Spinal cord (tissue), 10 donors: ENCODE results near the gene FLRT1. TPM values are rescaled to one million over a fixed set of nuclear protein-coding genes. Genes with fewer than 3 reads are reported as not detected.

Experiments used
- DNase-seq, 6 donors: peaks; one replicate each; pipeline versions ENCODE4 v3.0.0 to v3.0.0-alpha.2; 2013 to 2015; ENCODE audit warnings: low spot score in 6 of 6, low read depth in 4 of 6
- H3K27ac ChIP-seq: one replicate; pipeline ENCODE4 v1.5.1; 2013; ENCODE audit warnings: low read depth, low read length, control low read depth
- H3K27me3 ChIP-seq: one replicate; pipeline ENCODE4 v1.6.1; 2013; ENCODE audit warnings: low read length; ENCODE audit not compliant: control insufficient read depth, insufficient read depth
- H3K36me3 ChIP-seq: one replicate; pipeline ENCODE4 v1.6.1; 2013; ENCODE audit warnings: low read length; ENCODE audit not compliant: control insufficient read depth, insufficient read depth
- H3K4me1 ChIP-seq: one replicate; pipeline ENCODE4 v1.6.1; 2013; ENCODE audit warnings: low read length; ENCODE audit not compliant: control insufficient read depth, insufficient read depth
- H3K4me3 ChIP-seq: one replicate; pipeline ENCODE4 v1.5.1; 2013; ENCODE audit warnings: low read depth, low read length, control low read depth
- H3K9me3 ChIP-seq: one replicate; pipeline ENCODE4 v1.6.1; 2013; ENCODE audit warnings: low read length; ENCODE audit not compliant: control insufficient read depth, insufficient read depth
- WGBS: methylation state at CpG from one replicate; pipeline ENCODE4 v1.1.5; 2013; ENCODE audit warnings: missing lambda C conversion rate; ENCODE audit not compliant: insufficient coverage; 5-methylcytosine and 5-hydroxymethylcytosine counted together
- polyA plus RNA-seq, 2 donors: library from polyadenylated mRNA; unstranded; fragments of 120-200 nt; gene quantifications; one replicate each; pipeline ENCODE4 v1.2.1, GENCODE V29; 2013; ENCODE audit not compliant: insufficient read length in 2 of 2
- total RNA-seq, 2 donors: library from RNA; depleted of rRNA in 1 of 2; stranded (reverse); fragments of 120-200 nt in 1 of 2; fragments of >200 nt in 1 of 2; gene quantifications; one replicate each; pipeline versions ENCODE4 v1.2.3 to v1.2.4, GENCODE V29; 2013 to 2014
- donor health status: healthy.

Gene FLRT1
- total and polyA plus RNA-seq, 4 donors: 6.7 to 21.0 (median 11.7) TPM

- H3K27me3 ChIP-seq: peaks cover 5% of the 10 kb centered on the region
Observed at GRCh38 chr11:64034411-64034811, 1.3 kb upstream of the FLRT1 start.

GRCh38 chr11:64035081-64035524 lies 628 bp upstream of the FLRT1 start:
- WGBS: 13% methylated on average over 11 of the region's 17 CpGs
- Histone ChIP-seq H3K9me3 (no peaks in the 10 kb centered on the region), H3K4me3 (peak overlapping the region; percentile 29), H3K4me1 (peaks cover 51% of the 10 kb centered on the region), H3K27ac (no peak overlapping the region), H3K36me3 (peaks cover 5% of the 10 kb centered on the region), H3K27me3 (peaks cover 5% of the 10 kb centered on the region)
- no peak for DNase-seq

More at GRCh38 chr11:64034411-64034811, 1.3 kb upstream of the FLRT1 start:
- Histone ChIP-seq H3K4me1 (peaks cover 49% of the 10 kb centered on the region), H3K9me3 (no peaks in the 10 kb centered on the region), H3K27ac (no peak overlapping the region), H3K4me3 (no peak overlapping the region), H3K36me3 (peaks cover 2% of the 10 kb centered on the region)
- DNase-seq: no peak
- WGBS: 67% methylated on average over 9 of the region's 9 CpGs

DNA sequence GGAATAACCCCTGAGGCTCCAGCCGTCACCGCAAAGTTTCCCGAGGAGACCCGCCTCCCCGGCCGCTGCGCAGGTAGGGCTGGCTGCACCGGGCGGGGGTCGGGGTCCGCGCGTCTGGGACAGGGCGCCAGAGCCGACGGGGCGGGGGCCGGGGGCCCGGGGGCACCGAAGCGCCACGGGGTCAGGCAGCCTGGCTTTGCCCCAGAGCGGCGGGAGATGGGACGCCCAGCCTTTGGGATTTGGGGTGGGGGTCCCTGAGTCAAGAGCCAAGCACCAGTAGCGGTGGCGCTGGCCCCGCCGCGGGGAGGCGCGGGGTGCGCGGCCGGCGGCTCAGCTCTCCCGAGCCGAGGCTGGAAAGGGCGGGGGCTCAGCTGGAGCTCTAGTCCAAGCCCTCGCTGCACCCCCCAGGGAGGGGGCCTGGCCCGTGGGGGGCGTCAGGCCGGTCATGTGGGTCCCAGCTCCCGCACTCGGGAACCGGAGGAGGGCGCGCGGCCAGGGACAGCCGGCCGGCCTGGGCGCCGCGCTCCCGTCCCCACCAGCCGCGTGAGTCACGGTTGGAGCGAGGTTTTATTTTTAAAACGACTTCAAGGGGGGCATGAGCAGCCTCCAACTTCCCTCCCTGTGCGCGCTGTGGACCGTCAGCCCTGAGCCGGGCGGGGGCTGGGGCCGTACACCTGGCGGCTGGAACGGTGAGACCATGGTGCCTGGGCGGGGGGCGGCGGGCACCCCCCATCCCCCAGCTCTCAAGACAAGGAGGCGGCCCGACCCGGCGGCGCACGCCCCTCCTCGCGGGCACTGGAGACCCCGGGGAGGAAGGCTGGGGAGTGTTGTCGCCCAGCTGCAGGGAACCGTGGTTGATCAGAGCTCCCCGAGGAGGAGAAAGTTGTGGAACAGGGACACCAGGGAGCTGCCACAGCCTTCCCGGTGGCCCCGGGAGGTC lies 626 bp downstream of the FLRT1 start:
- Histone ChIP-seq H3K27me3 (peaks cover 5% of the 10 kb centered on the region), H3K4me1 (peaks cover 63% of the 10 kb centered on the region), H3K36me3 (peaks cover 5% of the 10 kb centered on the region), H3K4me3 (peak overlapping the region; percentile 48), H3K9me3 (no peaks in the 10 kb centered on the region), H3K27ac (peak overlapping the region; percentile 40)
- peak in 2 of 6 donors; percentile 52 to 67 for DNase-seq
- under 1% methylated on average over 80 of the region's 85 CpGs for WGBS

- H3K36me3 ChIP-seq: peaks cover 10% of the 10 kb centered on the region
- H3K4me3 ChIP-seq: peak overlapping the region; percentile 48
- H3K27me3 ChIP-seq: peaks cover 5% of the 10 kb centered on the region
- H3K4me1 ChIP-seq: peaks cover 68% of the 10 kb centered on the region
- DNase-seq: no peak
- no peaks in the 10 kb centered on the region for H3K9me3 ChIP-seq
- 15% methylated on average over 17 of the region's 23 CpGs for WGBS
- H3K27ac ChIP-seq: peak overlapping the region; percentile 40
Observed at GRCh38 chr11:64037027-64037634, 1.4 kb downstream of the FLRT1 start.

- Histone ChIP-seq H3K9me3 (no peaks in the 10 kb centered on the region), H3K27ac (no peak overlapping the region), H3K36me3 (peaks cover 14% of the 10 kb centered on the region), H3K4me3 (no peak overlapping the region), H3K27me3 (peaks cover 5% of the 10 kb centered on the region), H3K4me1 (peaks cover 81% of the 10 kb centered on the region)
- WGBS: 82% methylated on average over 3 of the region's 4 CpGs
- no peak for DNase-seq
Observed at GRCh38 chr11:64038500-64038899, 2.8 kb downstream of the FLRT1 start.

DNA sequence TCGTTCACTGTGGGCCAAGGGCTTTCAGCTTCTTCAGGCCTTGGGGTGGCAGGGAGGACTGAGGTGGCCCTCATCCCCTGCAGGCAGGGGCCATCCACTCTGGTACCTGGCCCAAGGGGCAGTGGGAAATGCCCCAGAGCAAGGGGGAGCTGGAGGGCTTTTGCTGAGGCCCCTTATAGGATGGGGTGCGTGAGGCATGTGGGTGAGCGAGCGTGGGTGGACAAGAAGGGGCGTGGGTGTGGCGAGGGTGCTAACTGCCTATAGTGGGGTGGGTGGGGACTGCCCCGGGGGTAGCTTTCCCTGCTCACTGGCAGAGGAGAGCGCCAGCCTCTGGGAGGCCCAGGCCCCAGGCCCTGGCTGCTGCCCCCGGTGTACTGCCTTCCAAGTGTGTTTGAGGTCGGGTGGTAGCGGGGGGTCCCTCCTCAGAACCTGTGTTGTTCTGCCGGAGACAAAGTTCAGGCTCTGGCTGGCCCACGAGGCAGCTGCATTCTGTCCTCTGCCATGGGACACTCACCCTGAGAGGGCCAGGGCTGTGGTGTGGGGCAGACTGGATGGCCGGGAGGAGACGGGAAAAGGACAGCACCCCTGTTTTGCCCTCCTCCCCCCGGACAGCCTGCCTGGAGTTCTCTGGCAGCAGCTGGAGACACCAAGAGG lies 3.4 kb downstream of the FLRT1 start:
- Histone ChIP-seq H3K9me3 (no peaks in the 10 kb centered on the region), H3K27ac (no peak overlapping the region), H3K36me3 (peaks cover 14% of the 10 kb centered on the region), H3K4me1 (peaks cover 86% of the 10 kb centered on the region), H3K27me3 (peaks cover 5% of the 10 kb centered on the region), H3K4me3 (no peak overlapping the region)
- 73% methylated on average over 15 of the region's 16 CpGs for WGBS
- DNase-seq: no peak

DNA sequence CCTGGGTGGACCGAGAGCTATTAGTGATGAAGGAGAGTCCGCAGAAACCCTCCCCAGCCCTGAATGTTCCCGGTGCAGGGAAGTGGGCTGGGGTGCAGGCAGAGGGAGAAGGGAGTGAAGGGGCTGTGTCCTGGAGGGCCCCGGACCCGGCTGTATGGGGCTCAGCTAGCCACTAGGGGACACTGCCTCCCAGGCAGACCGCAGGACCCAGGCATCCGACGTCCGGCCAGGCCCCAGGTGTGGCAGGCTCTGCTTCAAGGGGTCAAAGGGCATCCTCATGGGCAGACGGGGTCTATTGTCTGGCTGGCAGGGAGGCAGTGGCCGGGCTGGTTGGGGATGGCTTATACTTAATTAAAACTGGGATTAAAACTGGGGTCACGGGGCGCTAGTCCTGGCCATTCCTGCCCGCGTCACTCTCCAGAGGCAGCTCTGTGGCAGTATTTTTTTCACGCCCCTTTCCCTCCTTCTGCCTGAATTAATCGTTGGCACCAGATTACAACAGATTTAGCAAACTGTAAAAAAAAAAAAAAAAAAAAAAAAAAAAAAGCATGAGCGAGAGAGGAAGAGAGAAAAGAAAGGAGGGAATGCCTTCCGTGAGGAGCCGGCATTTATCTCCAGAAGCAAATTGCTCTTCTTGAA lies 5.1 kb downstream of the FLRT1 start:
- Histone ChIP-seq H3K27me3 (peaks cover 2% of the 10 kb centered on the region), H3K36me3 (peaks cover 14% of the 10 kb centered on the region), H3K4me1 (peaks cover 91% of the 10 kb centered on the region), H3K4me3 (no peak overlapping the region), H3K9me3 (no peaks in the 10 kb centered on the region), H3K27ac (peak overlapping the region; percentile 15)
- DNase-seq: peak in 2 of 6 donors; percentile 57 to 74
- 30% methylated on average over 9 of the region's 20 CpGs for WGBS

DNA sequence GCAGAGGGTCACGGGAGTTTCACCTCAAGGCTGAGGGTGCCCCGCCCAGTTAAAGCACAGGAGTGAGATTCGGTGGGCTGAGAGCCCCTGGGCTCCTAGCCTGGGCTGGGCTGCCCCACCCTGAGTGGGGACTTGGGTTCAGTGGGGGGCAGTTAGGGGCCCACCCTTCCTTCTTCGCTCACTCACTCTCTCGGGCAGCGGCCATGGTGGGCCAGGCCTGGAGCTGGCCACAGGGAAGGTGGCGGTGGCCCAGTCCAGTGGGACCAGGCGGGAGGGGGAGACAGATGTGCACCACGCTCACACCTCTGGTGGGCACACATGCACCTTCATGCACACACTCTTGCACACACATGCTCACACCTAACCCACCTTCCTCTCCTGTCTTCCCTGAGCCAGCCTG lies 6.1 kb downstream of the FLRT1 start:
- H3K9me3 ChIP-seq: no peaks in the 10 kb centered on the region
- H3K4me1 ChIP-seq: peaks cover 97% of the 10 kb centered on the region
- no peak overlapping the region for H3K27ac ChIP-seq
- H3K27me3 ChIP-seq: peaks cover 2% of the 10 kb centered on the region
- H3K36me3 ChIP-seq: peaks cover 15% of the 10 kb centered on the region
- DNase-seq: no peak
- 89% methylated on average over 5 of the region's 9 CpGs for WGBS
- no peak overlapping the region for H3K4me3 ChIP-seq

DNA sequence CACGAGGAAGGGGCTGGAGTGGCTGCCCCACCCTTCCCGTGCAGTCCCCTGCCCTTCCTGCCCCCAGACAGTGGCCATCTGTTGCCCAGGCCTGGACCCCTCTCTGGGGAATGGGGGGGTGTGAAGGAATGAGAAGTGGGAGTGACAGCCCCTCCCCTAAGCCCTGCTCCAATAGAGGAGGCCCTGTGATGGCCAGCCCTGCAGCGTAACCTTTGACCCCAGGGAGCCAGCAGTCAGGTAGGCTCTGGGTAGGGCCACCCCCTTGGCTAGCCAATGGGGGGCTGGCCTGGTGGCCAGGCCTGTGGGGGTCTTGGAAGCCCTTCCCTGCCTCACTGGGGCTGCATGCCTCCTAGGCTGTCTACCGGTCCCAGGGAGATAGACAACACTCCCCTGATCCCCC lies 6.6 kb downstream of the FLRT1 start:
- H3K36me3 ChIP-seq: peaks cover 16% of the 10 kb centered on the region
- no peak for DNase-seq
- no peak overlapping the region for H3K27ac ChIP-seq
- peaks cover 97% of the 10 kb centered on the region for H3K4me1 ChIP-seq
- H3K9me3 ChIP-seq: no peaks in the 10 kb centered on the region
- no peaks in the 10 kb centered on the region for H3K27me3 ChIP-seq
- WGBS: 88% methylated on average over 2 of the region's 4 CpGs
- H3K4me3 ChIP-seq: no peak overlapping the region
